Loucy (cell line): ENCODE results near the gene SGPP1.

Experiments used
- EZH2phosphoT487 ChIP-seq: fragments of 200-600 bp; IDR thresholded peaks from 2 replicates; pipeline ENCODE4 v1.6.1; 2018; ENCODE audit warnings: antibody characterized with exemption, mild to moderate bottlenecking, moderate library complexity, borderline replicate concordance
- TF ChIP-seq, protein P1 (sequence below): fragments of 200-600 bp; sonication (generic); conservative IDR thresholded peaks from 2 replicates; pipeline ENCODE4 v1.5.1; 2014; ENCODE audit warnings: mild to moderate bottlenecking, antibody characterized with exemption, low read length

DNA sequence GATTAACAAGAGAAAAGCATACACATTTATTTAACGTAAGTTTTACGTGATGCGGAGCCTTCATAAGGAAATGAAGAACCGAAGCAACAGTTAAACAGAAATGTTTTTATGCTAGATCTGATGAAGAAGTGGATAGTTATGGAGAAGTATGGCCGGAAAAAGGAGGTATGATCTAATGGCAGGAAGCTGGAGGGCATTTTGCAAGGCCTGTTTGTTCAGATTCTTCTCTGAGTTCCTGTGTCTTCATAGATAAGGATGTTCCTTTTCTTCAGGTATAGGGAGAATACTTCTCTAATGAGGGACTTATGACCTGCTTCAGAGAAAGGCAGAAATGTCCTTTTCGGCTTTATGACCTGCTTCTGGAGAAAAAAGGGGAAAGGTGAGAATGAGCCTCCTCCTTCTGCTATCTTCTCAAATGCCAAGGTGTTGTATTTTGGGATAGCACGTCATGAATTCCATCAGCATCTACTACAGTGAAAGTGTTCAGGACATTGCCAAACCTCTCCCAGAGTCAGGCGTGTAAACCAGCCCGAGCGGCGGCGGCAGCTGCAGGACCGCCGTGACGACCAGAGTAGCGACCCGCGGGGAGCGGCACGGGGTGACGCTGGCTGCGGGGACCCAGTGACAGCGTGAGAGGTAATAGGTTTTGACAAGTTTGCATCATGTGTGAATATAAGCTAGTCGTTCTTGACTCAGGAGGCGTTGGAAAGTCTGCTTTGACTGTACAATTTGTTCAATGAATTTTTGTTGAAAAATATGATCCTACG lies 33.7 kb upstream of the SGPP1 start:
- TF ChIP-seq, protein P1, sequence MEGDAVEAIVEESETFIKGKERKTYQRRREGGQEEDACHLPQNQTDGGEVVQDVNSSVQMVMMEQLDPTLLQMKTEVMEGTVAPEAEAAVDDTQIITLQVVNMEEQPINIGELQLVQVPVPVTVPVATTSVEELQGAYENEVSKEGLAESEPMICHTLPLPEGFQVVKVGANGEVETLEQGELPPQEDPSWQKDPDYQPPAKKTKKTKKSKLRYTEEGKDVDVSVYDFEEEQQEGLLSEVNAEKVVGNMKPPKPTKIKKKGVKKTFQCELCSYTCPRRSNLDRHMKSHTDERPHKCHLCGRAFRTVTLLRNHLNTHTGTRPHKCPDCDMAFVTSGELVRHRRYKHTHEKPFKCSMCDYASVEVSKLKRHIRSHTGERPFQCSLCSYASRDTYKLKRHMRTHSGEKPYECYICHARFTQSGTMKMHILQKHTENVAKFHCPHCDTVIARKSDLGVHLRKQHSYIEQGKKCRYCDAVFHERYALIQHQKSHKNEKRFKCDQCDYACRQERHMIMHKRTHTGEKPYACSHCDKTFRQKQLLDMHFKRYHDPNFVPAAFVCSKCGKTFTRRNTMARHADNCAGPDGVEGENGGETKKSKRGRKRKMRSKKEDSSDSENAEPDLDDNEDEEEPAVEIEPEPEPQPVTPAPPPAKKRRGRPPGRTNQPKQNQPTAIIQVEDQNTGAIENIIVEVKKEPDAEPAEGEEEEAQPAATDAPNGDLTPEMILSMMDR, result no peak
- no peak for TF ChIP-seq EZH2phosphoT487
